ENCODE data around the gene CD47. TPM values are rescaled to one million over a fixed set of nuclear protein-coding genes. Genes with fewer than 3 reads are reported as not detected.

CD47 gene
- total RNA-seq, 1 donor from 2014 or later, result 44.8 TPM

GRCh38 chr3:108100906-108101660 lies 10.3 kb upstream of the CD47 start:
- no peak for DNase-seq (ENCODE audit: extremely low spot score, unreplicated experiment)
- H3K9me3 Mint-ChIP-seq (ENCODE audit: unreplicated experiment), result no peaks in the 10 kb centered on the region
- no peak for TF ChIP-seq CTCF (IDR thresholded peaks at IDR 0.05)
- no peaks in the 10 kb centered on the region for H3K36me3 Mint-ChIP-seq (ENCODE audit: unreplicated experiment)
- no peak overlapping the region for H3K27ac Mint-ChIP-seq (ENCODE audit: unreplicated experiment)
- H3K27me3 Mint-ChIP-seq (ENCODE audit: unreplicated experiment), result peaks cover 5% of the 10 kb centered on the region
- H3K4me3 Mint-ChIP-seq (ENCODE audit: unreplicated experiment), result no peak overlapping the region
- peaks cover 11% of the 10 kb centered on the region for H3K4me1 Mint-ChIP-seq (ENCODE audit: unreplicated experiment)

- Mint-ChIP-seq H3K9me3 (ENCODE audit: unreplicated experiment) (no peaks in the 10 kb centered on the region), H3K4me1 (ENCODE audit: unreplicated experiment) (peaks cover 11% of the 10 kb centered on the region), H3K4me3 (ENCODE audit: unreplicated experiment) (no peak overlapping the region), H3K27ac (ENCODE audit: unreplicated experiment) (no peak overlapping the region), H3K27me3 (ENCODE audit: unreplicated experiment) (peaks cover 5% of the 10 kb centered on the region), H3K36me3 (ENCODE audit: unreplicated experiment) (no peaks in the 10 kb centered on the region)
- no peak for DNase-seq (ENCODE audit: extremely low spot score, unreplicated experiment)
- no peak for TF ChIP-seq CTCF (IDR thresholded peaks at IDR 0.05)
Measured at GRCh38 chr3:108099679-108100428, 9.0 kb upstream of the CD47 start.

GRCh38 chr3:108099244-108099643 lies 8.4 kb upstream of the CD47 start:
- peaks cover 6% of the 10 kb centered on the region for H3K4me1 Mint-ChIP-seq (ENCODE audit: unreplicated experiment)
- H3K36me3 Mint-ChIP-seq (ENCODE audit: unreplicated experiment), result no peaks in the 10 kb centered on the region
- H3K27me3 Mint-ChIP-seq (ENCODE audit: unreplicated experiment), result peaks cover 5% of the 10 kb centered on the region
- H3K27ac Mint-ChIP-seq (ENCODE audit: unreplicated experiment), result no peak overlapping the region
- no peak for DNase-seq (ENCODE audit: extremely low spot score, unreplicated experiment)
- H3K4me3 Mint-ChIP-seq (ENCODE audit: unreplicated experiment), result no peak overlapping the region
- H3K9me3 Mint-ChIP-seq (ENCODE audit: unreplicated experiment), result no peaks in the 10 kb centered on the region
- TF ChIP-seq CTCF (IDR thresholded peaks at IDR 0.05), result no peak

- no peak for DNase-seq (ENCODE audit: extremely low spot score, unreplicated experiment)
- Mint-ChIP-seq H3K27ac (ENCODE audit: unreplicated experiment) (no peak overlapping the region), H3K27me3 (ENCODE audit: unreplicated experiment) (peaks cover 4% of the 10 kb centered on the region), H3K4me3 (ENCODE audit: unreplicated experiment) (no peak overlapping the region), H3K4me1 (ENCODE audit: unreplicated experiment) (no peaks in the 10 kb centered on the region), H3K36me3 (ENCODE audit: unreplicated experiment) (no peaks in the 10 kb centered on the region), H3K9me3 (ENCODE audit: unreplicated experiment) (no peaks in the 10 kb centered on the region)
- TF ChIP-seq CTCF (IDR thresholded peaks at IDR 0.05), result no peak
Measured at GRCh38 chr3:108098003-108098370, 7.2 kb upstream of the CD47 start.

- TF ChIP-seq CTCF (IDR thresholded peaks at IDR 0.05), result no peak
- DNase-seq (ENCODE audit: extremely low spot score, unreplicated experiment), result no peak
- H3K4me3 Mint-ChIP-seq (ENCODE audit: unreplicated experiment), result no peak overlapping the region
Measured at GRCh38 chr3:108097322-108098002, 6.6 kb upstream of the CD47 start.

More at GRCh38 chr3:108097322-108098002, 6.6 kb upstream of the CD47 start:
- Mint-ChIP-seq H3K4me1 (ENCODE audit: unreplicated experiment) (no peaks in the 10 kb centered on the region), H3K27me3 (ENCODE audit: unreplicated experiment) (peaks cover 3% of the 10 kb centered on the region), H3K36me3 (ENCODE audit: unreplicated experiment) (no peaks in the 10 kb centered on the region), H3K27ac (ENCODE audit: unreplicated experiment) (no peak overlapping the region), H3K9me3 (ENCODE audit: unreplicated experiment) (no peaks in the 10 kb centered on the region)

Data from osteocyte (in vitro differentiated cells).